ENCODE data around the gene PODXL2.
"Not testable (repeated sequence)": the region's sequence is repeated elsewhere in the genome, so short reads cannot be mapped to it uniquely, and the experiment has no call there.

The PODXL2 gene

GRCh38 chr3:127628788-127629466 lies at the start of gene PODXL2:
PODXL2 (plus strand) TSS chr3:127629185; CDS start chr3:127629220, 35 bp downstream.
- peak; percentile 27 for DNase-seq

- no peak for DNase-seq
These were observed 48.5 kb upstream of the PODXL2 start for GRCh38 chr3:127580327-127581060.

GRCh38 chr3:127584734-127585133 lies 44.3 kb upstream of the PODXL2 start:
- no peak for DNase-seq

- DNase-seq, result no peak
These were observed 43.7 kb upstream of the PODXL2 start for GRCh38 chr3:127585163-127585812.

GRCh38 chr3:127585813-127586413 lies 43.1 kb upstream of the PODXL2 start:
- DNase-seq, result no peak

GRCh38 chr3:127587876-127588275 lies 41.1 kb upstream of the PODXL2 start:
- DNase-seq, result no peak

- no peak for DNase-seq
These were observed 40.0 kb upstream of the PODXL2 start for GRCh38 chr3:127588806-127589577.

GRCh38 chr3:127589600-127590281 lies 39.2 kb upstream of the PODXL2 start:
- no peak for DNase-seq

- no peak for DNase-seq
These were observed 38.7 kb upstream of the PODXL2 start for GRCh38 chr3:127590282-127590592.

- peak; percentile 96 for DNase-seq
These were observed 38.2 kb upstream of the PODXL2 start, which contains the start of gene TPRA1 for GRCh38 chr3:127590593-127591465. TPRA1 (minus strand) TSS chr3:127590733; CDS start chr3:127580146, 10,587 bp downstream.

- no peak for DNase-seq
These were observed 35.8 kb upstream of the PODXL2 start for GRCh38 chr3:127593178-127593577.

GRCh38 chr3:127595303-127595702 lies 33.7 kb upstream of the PODXL2 start:
- DNase-seq, result no peak

- DNase-seq, result no peak
These were observed 31.8 kb upstream of the PODXL2 start for GRCh38 chr3:127597020-127597771.

GRCh38 chr3:127598841-127599570 lies 30.0 kb upstream of the PODXL2 start:
- DNase-seq, result no peak

- DNase-seq, result no peak
These were observed 28.1 kb upstream of the PODXL2 start for GRCh38 chr3:127600749-127601456.

GRCh38 chr3:127604035-127604434 lies 24.9 kb upstream of the PODXL2 start:
- no peak for DNase-seq

- DNase-seq, result no peak
These were observed 24.3 kb upstream of the PODXL2 start for GRCh38 chr3:127604546-127605165.

- DNase-seq, result not testable (repeated sequence)
These were observed 23.4 kb upstream of the PODXL2 start for GRCh38 chr3:127605547-127605946.
